HEK293 (cell line): ENCODE data around the gene STK26.
A peak's percentile ranks its signal among the peaks of the same experiment; 100 is the strongest.

ENCODE experiments used
- CTCF ChIA-PET: fragments of 350-600 bp; formaldehyde crosslinking; extraction: SDS; loops from one replicate; lab custom pipeline; 2021; ENCODE audit warnings: antibody characterized with exemption; lab: Yijun Ruan, JAX
- POLR2A ChIA-PET: fragments of 300-600 bp; formaldehyde crosslinking; extraction: SDS; loops from one replicate; lab custom pipeline; 2020; ENCODE audit warnings: antibody characterized with exemption, inconsistent platforms; lab: Yijun Ruan, JAX
- H3K27ac ChIP-seq: fragments of 200-500 bp; sonication (Bioruptor generic); 2 replicates; pipeline ENCODE4 v1.5.1; 2014; ENCODE audit warnings: low read depth, low read length, control low read depth, inconsistent platforms; ENCODE audit errors: extremely low read depth
- H3K36me3 ChIP-seq, 2 experiments: fragments of 200-500 bp in 1 of 2; sonication (Bioruptor generic) in 1 of 2; 1 replicate in 1 of 2; 2 replicates in 1 of 2; pipeline ENCODE4 v1.5.1; 2014 to 2017; ENCODE audit warnings: inconsistent platforms in 2 of 2, low read length in 2 of 2; ENCODE audit not compliant: control insufficient read depth in 2 of 2, insufficient read depth in 1 of 2
- H3K4me1 ChIP-seq: fragments of 200-500 bp; sonication (Bioruptor generic); 2 replicates; pipeline ENCODE4 v1.5.1; 2014; ENCODE audit warnings: mild to moderate bottlenecking, low read length, inconsistent platforms; ENCODE audit not compliant: control insufficient read depth, insufficient read depth
- H3K4me3 ChIP-seq: 2 replicates; pipeline ENCODE4 v1.5.1; 2011; ENCODE audit warnings: low read depth, mild to moderate bottlenecking, control low read depth, low read length, moderate library complexity
- H3K9me3 ChIP-seq: fragments of 200-500 bp; sonication (Bioruptor generic); 2 replicates; pipeline ENCODE4 v1.5.1; 2014; ENCODE audit warnings: low read depth, low read length, inconsistent platforms; ENCODE audit not compliant: control insufficient read depth, insufficient read depth
- PRDM1 ChIP-seq: fragments of 450-650 bp; formaldehyde crosslinking; IDR thresholded peaks from 2 replicates; pipeline ENCODE4; 2016; ENCODE audit warnings: missing biosample characterization, missing genetic modification characterization
- TF ChIP-seq, protein P1 (sequence below): fragments of 450-650 bp; formaldehyde crosslinking; IDR thresholded peaks from 2 replicates; pipeline ENCODE4 v1.5.1; 2016; ENCODE audit warnings: missing biosample characterization, missing genetic modification characterization
- TF ChIP-seq, protein P2 (sequence below): fragments of 450-650 bp; formaldehyde crosslinking; IDR thresholded peaks from 2 replicates; pipeline ENCODE4 v1.5.1; 2016; ENCODE audit warnings: missing biosample characterization, missing genetic modification characterization
- TF ChIP-seq, protein P3 (sequence below): fragments of 450-650 bp; formaldehyde crosslinking; IDR thresholded peaks from 2 replicates; pipeline ENCODE4 v1.5.1; 2016; ENCODE audit warnings: missing biosample characterization, missing genetic modification characterization, borderline replicate concordance

The STK26 gene

GRCh38 chrX:132016628-132017430 is 6.3 kb upstream of the STK26 start:
- Histone ChIP-seq H3K27ac (no peak overlapping the region), H3K4me1 (no peaks in the 10 kb centered on the region), H3K4me3 (no peak overlapping the region), H3K9me3 (no peaks in the 10 kb centered on the region), H3K36me3 (no peaks in the 10 kb centered on the region)
- ChIA-PET POLR2A (no interaction called here), CTCF (interaction anchor here (1.1 kb wide), 1 partner anchor 175 kb away, joined by 3 read pairs; no protein-coding TSS in a partner anchor)
- peak; percentile 94 for TF ChIP-seq PRDM1 (tag by site-specific recombination)
- TF ChIP-seq, protein P1, sequence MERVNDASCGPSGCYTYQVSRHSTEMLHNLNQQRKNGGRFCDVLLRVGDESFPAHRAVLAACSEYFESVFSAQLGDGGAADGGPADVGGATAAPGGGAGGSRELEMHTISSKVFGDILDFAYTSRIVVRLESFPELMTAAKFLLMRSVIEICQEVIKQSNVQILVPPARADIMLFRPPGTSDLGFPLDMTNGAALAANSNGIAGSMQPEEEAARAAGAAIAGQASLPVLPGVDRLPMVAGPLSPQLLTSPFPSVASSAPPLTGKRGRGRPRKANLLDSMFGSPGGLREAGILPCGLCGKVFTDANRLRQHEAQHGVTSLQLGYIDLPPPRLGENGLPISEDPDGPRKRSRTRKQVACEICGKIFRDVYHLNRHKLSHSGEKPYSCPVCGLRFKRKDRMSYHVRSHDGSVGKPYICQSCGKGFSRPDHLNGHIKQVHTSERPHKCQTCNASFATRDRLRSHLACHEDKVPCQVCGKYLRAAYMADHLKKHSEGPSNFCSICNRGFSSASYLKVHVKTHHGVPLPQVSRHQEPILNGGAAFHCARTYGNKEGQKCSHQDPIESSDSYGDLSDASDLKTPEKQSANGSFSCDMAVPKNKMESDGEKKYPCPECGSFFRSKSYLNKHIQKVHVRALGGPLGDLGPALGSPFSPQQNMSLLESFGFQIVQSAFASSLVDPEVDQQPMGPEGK = no peak
- TF ChIP-seq, all 188 proteins: peak for 1

DNA sequence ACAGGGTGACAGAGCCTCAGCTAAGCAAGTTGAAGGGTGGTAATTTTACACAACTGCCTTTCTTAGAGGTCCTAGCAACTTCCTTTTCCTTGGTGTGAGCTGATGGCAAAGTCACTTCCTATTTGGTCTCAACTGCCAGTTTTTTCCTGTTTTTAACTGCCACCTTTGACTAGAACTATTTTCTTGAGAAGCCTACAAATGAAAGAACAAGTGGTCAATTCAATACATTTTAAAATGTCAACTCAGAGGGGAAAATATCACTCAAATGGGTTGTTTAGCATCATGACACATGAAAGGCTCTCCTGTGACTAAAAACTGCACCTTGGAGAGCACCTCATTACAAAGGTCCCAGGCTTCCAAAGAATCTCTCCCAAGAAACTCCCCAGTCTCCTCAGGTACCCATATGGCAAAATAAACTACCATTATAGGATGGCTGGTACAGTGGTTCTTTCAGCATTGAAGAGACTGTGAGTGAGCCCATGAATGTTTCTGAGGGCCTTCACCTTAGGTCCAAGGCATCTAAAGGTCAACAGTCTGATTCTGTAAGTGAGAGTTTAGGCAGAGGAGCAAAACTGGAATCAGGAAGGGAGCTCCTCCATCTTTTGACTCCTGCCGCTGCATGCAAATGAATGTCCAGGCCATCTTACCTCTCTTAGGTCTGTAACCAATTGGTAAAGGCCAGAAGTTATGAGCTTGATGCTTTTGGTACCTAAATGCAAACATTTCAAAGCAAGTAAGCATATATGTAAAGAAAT is 5.5 kb upstream of the STK26 start:
- ChIA-PET CTCF (interaction anchor here (1.1 kb wide), 1 partner anchor 176 kb away, joined by 3 read pairs; no protein-coding TSS in a partner anchor), POLR2A (no interaction called here)
- H3K9me3 ChIP-seq = no peaks in the 10 kb centered on the region
- H3K4me3 ChIP-seq = no peak overlapping the region
- no peak overlapping the region for H3K27ac ChIP-seq
- H3K36me3 ChIP-seq = no peaks in the 10 kb centered on the region
- TF ChIP-seq, protein P2, sequence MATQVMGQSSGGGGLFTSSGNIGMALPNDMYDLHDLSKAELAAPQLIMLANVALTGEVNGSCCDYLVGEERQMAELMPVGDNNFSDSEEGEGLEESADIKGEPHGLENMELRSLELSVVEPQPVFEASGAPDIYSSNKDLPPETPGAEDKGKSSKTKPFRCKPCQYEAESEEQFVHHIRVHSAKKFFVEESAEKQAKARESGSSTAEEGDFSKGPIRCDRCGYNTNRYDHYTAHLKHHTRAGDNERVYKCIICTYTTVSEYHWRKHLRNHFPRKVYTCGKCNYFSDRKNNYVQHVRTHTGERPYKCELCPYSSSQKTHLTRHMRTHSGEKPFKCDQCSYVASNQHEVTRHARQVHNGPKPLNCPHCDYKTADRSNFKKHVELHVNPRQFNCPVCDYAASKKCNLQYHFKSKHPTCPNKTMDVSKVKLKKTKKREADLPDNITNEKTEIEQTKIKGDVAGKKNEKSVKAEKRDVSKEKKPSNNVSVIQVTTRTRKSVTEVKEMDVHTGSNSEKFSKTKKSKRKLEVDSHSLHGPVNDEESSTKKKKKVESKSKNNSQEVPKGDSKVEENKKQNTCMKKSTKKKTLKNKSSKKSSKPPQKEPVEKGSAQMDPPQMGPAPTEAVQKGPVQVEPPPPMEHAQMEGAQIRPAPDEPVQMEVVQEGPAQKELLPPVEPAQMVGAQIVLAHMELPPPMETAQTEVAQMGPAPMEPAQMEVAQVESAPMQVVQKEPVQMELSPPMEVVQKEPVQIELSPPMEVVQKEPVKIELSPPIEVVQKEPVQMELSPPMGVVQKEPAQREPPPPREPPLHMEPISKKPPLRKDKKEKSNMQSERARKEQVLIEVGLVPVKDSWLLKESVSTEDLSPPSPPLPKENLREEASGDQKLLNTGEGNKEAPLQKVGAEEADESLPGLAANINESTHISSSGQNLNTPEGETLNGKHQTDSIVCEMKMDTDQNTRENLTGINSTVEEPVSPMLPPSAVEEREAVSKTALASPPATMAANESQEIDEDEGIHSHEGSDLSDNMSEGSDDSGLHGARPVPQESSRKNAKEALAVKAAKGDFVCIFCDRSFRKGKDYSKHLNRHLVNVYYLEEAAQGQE (tag by site-specific recombination) = peak; percentile 69
- TF ChIP-seq, protein P3, sequence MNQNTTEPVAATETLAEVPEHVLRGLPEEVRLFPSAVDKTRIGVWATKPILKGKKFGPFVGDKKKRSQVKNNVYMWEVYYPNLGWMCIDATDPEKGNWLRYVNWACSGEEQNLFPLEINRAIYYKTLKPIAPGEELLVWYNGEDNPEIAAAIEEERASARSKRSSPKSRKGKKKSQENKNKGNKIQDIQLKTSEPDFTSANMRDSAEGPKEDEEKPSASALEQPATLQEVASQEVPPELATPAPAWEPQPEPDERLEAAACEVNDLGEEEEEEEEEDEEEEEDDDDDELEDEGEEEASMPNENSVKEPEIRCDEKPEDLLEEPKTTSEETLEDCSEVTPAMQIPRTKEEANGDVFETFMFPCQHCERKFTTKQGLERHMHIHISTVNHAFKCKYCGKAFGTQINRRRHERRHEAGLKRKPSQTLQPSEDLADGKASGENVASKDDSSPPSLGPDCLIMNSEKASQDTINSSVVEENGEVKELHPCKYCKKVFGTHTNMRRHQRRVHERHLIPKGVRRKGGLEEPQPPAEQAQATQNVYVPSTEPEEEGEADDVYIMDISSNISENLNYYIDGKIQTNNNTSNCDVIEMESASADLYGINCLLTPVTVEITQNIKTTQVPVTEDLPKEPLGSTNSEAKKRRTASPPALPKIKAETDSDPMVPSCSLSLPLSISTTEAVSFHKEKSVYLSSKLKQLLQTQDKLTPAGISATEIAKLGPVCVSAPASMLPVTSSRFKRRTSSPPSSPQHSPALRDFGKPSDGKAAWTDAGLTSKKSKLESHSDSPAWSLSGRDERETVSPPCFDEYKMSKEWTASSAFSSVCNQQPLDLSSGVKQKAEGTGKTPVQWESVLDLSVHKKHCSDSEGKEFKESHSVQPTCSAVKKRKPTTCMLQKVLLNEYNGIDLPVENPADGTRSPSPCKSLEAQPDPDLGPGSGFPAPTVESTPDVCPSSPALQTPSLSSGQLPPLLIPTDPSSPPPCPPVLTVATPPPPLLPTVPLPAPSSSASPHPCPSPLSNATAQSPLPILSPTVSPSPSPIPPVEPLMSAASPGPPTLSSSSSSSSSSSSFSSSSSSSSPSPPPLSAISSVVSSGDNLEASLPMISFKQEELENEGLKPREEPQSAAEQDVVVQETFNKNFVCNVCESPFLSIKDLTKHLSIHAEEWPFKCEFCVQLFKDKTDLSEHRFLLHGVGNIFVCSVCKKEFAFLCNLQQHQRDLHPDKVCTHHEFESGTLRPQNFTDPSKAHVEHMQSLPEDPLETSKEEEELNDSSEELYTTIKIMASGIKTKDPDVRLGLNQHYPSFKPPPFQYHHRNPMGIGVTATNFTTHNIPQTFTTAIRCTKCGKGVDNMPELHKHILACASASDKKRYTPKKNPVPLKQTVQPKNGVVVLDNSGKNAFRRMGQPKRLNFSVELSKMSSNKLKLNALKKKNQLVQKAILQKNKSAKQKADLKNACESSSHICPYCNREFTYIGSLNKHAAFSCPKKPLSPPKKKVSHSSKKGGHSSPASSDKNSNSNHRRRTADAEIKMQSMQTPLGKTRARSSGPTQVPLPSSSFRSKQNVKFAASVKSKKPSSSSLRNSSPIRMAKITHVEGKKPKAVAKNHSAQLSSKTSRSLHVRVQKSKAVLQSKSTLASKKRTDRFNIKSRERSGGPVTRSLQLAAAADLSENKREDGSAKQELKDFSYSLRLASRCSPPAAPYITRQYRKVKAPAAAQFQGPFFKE (tag by site-specific recombination) = no peak
- H3K4me1 ChIP-seq = no peaks in the 10 kb centered on the region
